ENCODE results near the gene CDKAL1. TPM values are rescaled to one million over a fixed set of nuclear protein-coding genes. Genes with fewer than 3 reads are reported as not detected.

The CDKAL1 gene
- total and polyA plus RNA-seq, 2 of the 8 experiments (the other 6 are each of a cell fraction or from before 2014, with no cell fraction given) = 8.4 to 24.6 TPM

- Histone ChIP-seq H3K4me2 (ENCODE audit: insufficient read depth in 1 of 2, low read depth in 2 of 2, low read length in 2 of 2) (no peak overlapping the region), H4K8ac (ENCODE audit: extremely low read depth, insufficient read depth, low read length) (no peak overlapping the region), H3K79me2 (ENCODE audit: control insufficient read depth in 1 of 2, insufficient read depth in 2 of 2, low read length in 2 of 2) (no peaks in the 10 kb centered on the region), H3K9ac (replicated peaks in 1 of 4; ENCODE audit: extremely low read depth in 1 of 4, low read depth in 3 of 4, low read length in 3 of 4) (no peak overlapping the region), H2BK15ac (ENCODE audit: low read length) (no peak overlapping the region), H2BK20ac (ENCODE audit: low read length) (no peak overlapping the region), H3K18ac (ENCODE audit: extremely low read depth, low read length) (no peak overlapping the region), H3K9me3 (ENCODE audit: insufficient read depth in 2 of 2, low read depth in 1 of 2, low read length in 1 of 2) (no peaks in the 10 kb centered on the region), H3K36me3 (ENCODE audit: control insufficient read depth in 2 of 4, insufficient read depth in 4 of 4, low read length in 3 of 4) (no peaks in the 10 kb centered on the region), H2AK5ac (ENCODE audit: low read depth, low read length) (no peak overlapping the region), H3K27me3 (replicated peaks in 1 of 4; ENCODE audit: control insufficient read depth in 3 of 4, extremely low read depth in 1 of 4, insufficient read depth in 3 of 4, low read length in 3 of 4) (no peaks in the 10 kb centered on the region), H3K4me1 (replicated peaks in 1 of 4; ENCODE audit: control insufficient read depth in 3 of 4, insufficient read depth in 4 of 4, low read length in 3 of 4) (peaks cover 0 to 5% (median 0%) of the 10 kb centered on the region in 4 experiments; a peak in 1 of 7 replicates), H4K91ac (replicated peaks; ENCODE audit: insufficient read length, low read length) (no peak overlapping the region), H2BK120ac (replicated peaks; ENCODE audit: low read depth, low read length) (no peak overlapping the region), H3K79me1 (ENCODE audit: low read depth, low read length) (no peaks in the 10 kb centered on the region), H3K56ac (replicated peaks; ENCODE audit: insufficient read length, low read depth, low read length) (no peak overlapping the region), H3K4me3 (ENCODE audit: extremely low read depth in 1 of 4, insufficient read depth in 2 of 4, low read depth in 3 of 4, low read length in 4 of 4) (no peak overlapping the region), H3K14ac (ENCODE audit: insufficient read length) (no peak overlapping the region), H3K23me2 (ENCODE audit: low read depth, low read length) (no peaks in the 10 kb centered on the region), H3K23ac (ENCODE audit: insufficient read length) (no peak overlapping the region), H2BK5ac (ENCODE audit: low read depth, low read length) (no peak overlapping the region), H2AFZ (ENCODE audit: low read length) (no peak overlapping the region), H4K5ac (ENCODE audit: insufficient read length, low read depth, low read length) (no peak overlapping the region), H3K27ac (ENCODE audit: low read depth, low read length) (no peak overlapping the region), H2BK12ac (ENCODE audit: low read depth, low read length) (no peak overlapping the region), H4K20me1 (replicated peaks in 1 of 2; ENCODE audit: control insufficient read depth in 1 of 2, insufficient read depth in 2 of 2, low read length in 2 of 2) (no peaks in the 10 kb centered on the region), H3K4ac (replicated peaks; ENCODE audit: insufficient read length, low read depth, low read length) (no peak overlapping the region)
- CTCF ChIA-PET (ENCODE audit: partially characterized antibody) = interaction anchor here (0.7 to 2.8 kb wide), 14 partner anchors 9 to 1026 kb away, joined by 3 to 12 read pairs (median 4); no protein-coding TSS in a partner anchor
- WGBS, 2 experiments (ENCODE audit: extremely low coverage in 1 of 2, insufficient coverage in 1 of 2, insufficient read length in 1 of 2, insufficient replicate concordance in 2 of 2, low coverage in 1 of 2, low lambda C conversion rate in 2 of 2, missing lambda C conversion rate in 1 of 2) = 86% methylated on average over 2 of the region's 2 CpGs; no CpG with 5 or more reads in 1 of the 2 experiments
- POLR2A ChIA-PET (ENCODE audit: partially characterized antibody) = no interaction called here
- no peak for DNase-seq (ENCODE audit: low read depth in 1 of 2, low spot score in 2 of 2)
- no peak for FAIRE-seq
- TF ChIP-seq MAX (IDR thresholded peaks at IDR 0.05) = no peak
- TF ChIP-seq CHD1 (IDR thresholded peaks at IDR 0.05; ENCODE audit: low read depth, low read length) = no peak
- TF ChIP-seq NRF1 (IDR thresholded peaks at IDR 0.05; ENCODE audit: low read depth, low read length) = no peak
- no peak for TF ChIP-seq HDAC2 (IDR thresholded peaks at IDR 0.05; ENCODE audit: borderline replicate concordance in 1 of 2, low read depth in 2 of 2, low read length in 2 of 2)
- no peak for TF ChIP-seq CTBP2 (IDR thresholded peaks at IDR 0.05; ENCODE audit: borderline replicate concordance, insufficient read depth, insufficient read length, low read length)
- TF ChIP-seq MAFK (IDR thresholded peaks at IDR 0.05; ENCODE audit: low read depth, low read length) = no peak
- no peak for TF ChIP-seq HDAC6 (IDR thresholded peaks at IDR 0.05; ENCODE audit: low read depth, low read length)
- no peak for TF ChIP-seq SP4 (IDR thresholded peaks at IDR 0.05; ENCODE audit: low read length)
- no peak for TF ChIP-seq SRF (IDR thresholded peaks at IDR 0.05; ENCODE audit: low read depth, low read length)
- no peak for TF ChIP-seq CBX8 (IDR thresholded peaks at IDR 0.05; ENCODE audit: borderline replicate concordance, low read depth, low read length)
- no peak for TF ChIP-seq POU5F1 (IDR thresholded peaks at IDR 0.05; ENCODE audit: low read depth, low read length)
- TF ChIP-seq EGR1 (IDR thresholded peaks at IDR 0.05; ENCODE audit: borderline replicate concordance, low read depth, low read length) = no peak
- no peak for TF ChIP-seq TBP (IDR thresholded peaks at IDR 0.05; ENCODE audit: low read depth, low read length)
- no peak for TF ChIP-seq CBX5 (IDR thresholded peaks at IDR 0.05; ENCODE audit: low read depth, low read length)
- no peak for TF ChIP-seq BACH1 (IDR thresholded peaks at IDR 0.05; ENCODE audit: low read length)
- TF ChIP-seq KDM5A (IDR thresholded peaks at IDR 0.05; ENCODE audit: low read length) = no peak
These were observed 29.1 kb downstream of the CDKAL1 start for GRCh38 chr6:20563377-20563776.

Data from H1 (cell line).